HFFc6 (cell line): Measurements from ENCODE around the gene KRT13. TPM values are rescaled to one million over a fixed set of nuclear protein-coding genes. Genes with fewer than 3 reads are reported as not detected.
A peak's percentile ranks its signal among the peaks of the same experiment; 100 is the strongest.
"Not testable (repeated sequence)": the region's sequence is repeated elsewhere in the genome, so short reads cannot be mapped to it uniquely, and the experiment has no call there.

Experiments
- DNase-seq: peaks from one replicate; pipeline ENCODE4 v3.0.0-alpha.2; 2018
- H3K27ac Mint-ChIP-seq: 2 replicates; pipeline ENCODE4 v1.8.0; 2020; ENCODE audit warnings: mild to moderate bottlenecking, mixed read lengths
- H3K27me3 Mint-ChIP-seq: 2 replicates; pipeline ENCODE4 v1.8.0; 2021; ENCODE audit warnings: mild to moderate bottlenecking, moderate library complexity, mixed read lengths; ENCODE audit not compliant: insufficient read depth
- H3K36me3 Mint-ChIP-seq: 2 replicates; pipeline ENCODE4 v1.8.0; 2021; ENCODE audit warnings: low read depth, mixed read lengths
- H3K4me1 Mint-ChIP-seq: 2 replicates; pipeline ENCODE4 v1.8.0; 2020; ENCODE audit warnings: low read depth, mixed read lengths
- H3K4me3 Mint-ChIP-seq: 2 replicates; pipeline ENCODE4 v1.8.0; 2020; ENCODE audit warnings: mild to moderate bottlenecking, moderate library complexity, mixed read lengths
- H3K9me3 Mint-ChIP-seq: 2 replicates; pipeline ENCODE4 v1.8.0; 2020; ENCODE audit warnings: mild to moderate bottlenecking, mixed read lengths
- total RNA-seq, 6 experiments: library from RNA; stranded (reverse); fragmentation: NEBNext Ultra II Directional; extraction: Animal tissue kit (Norgen Biotek cat#: 25700); gene quantifications; 2 replicates in 1 of 6; 3 replicates in 5 of 6; pipeline ENCODE4 v1.2.3, GENCODE V29; 2021
- TF ChIP-seq, protein P1 (sequence below): fragments of 200-600 bp; sonication (generic); IDR thresholded peaks from 2 replicates; pipeline ENCODE4 v1.5.0; 2021; ENCODE audit warnings: antibody characterized with exemption, mild to moderate bottlenecking

Gene KRT13
- total RNA-seq, 6 experiments from 2014 or later = not detected

DNA sequence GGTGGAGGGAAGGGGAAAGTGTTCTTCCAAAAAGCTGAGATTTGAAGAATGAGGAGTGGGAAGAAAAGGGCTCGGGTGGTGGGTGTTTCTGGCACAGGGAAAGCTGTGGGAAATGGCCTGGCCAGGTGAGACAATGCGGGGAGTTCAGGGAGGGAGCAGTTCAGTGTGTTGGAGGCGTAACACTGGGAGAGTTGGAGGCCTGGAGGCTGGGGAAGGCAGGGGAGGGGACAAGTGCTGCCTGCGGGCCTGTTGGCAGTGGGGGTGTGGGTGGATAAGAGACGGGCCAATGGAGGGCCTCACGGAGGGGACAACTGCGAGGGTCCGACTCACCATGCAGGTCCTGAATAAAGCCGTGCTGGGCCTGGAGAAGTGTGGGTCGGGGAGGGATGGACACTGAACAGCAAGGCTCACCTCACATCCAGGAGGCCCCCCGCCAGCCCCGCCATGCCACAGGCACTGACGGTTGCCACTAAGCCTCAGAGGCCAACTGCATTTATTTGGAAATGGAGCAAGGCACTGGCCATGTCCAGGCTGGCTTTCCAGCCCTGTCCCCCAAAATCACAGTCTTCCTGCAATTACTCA lies 40.5 kb upstream of the KRT13 start:
- H3K4me1 Mint-ChIP-seq = peaks cover 38% of the 10 kb centered on the region
- H3K27ac Mint-ChIP-seq = no peak overlapping the region
- DNase-seq = no peak
- H3K9me3 Mint-ChIP-seq = peaks cover 8% of the 10 kb centered on the region
- H3K36me3 Mint-ChIP-seq = peaks cover 15% of the 10 kb centered on the region
- H3K4me3 Mint-ChIP-seq = no peak overlapping the region
- TF ChIP-seq, protein P1, sequence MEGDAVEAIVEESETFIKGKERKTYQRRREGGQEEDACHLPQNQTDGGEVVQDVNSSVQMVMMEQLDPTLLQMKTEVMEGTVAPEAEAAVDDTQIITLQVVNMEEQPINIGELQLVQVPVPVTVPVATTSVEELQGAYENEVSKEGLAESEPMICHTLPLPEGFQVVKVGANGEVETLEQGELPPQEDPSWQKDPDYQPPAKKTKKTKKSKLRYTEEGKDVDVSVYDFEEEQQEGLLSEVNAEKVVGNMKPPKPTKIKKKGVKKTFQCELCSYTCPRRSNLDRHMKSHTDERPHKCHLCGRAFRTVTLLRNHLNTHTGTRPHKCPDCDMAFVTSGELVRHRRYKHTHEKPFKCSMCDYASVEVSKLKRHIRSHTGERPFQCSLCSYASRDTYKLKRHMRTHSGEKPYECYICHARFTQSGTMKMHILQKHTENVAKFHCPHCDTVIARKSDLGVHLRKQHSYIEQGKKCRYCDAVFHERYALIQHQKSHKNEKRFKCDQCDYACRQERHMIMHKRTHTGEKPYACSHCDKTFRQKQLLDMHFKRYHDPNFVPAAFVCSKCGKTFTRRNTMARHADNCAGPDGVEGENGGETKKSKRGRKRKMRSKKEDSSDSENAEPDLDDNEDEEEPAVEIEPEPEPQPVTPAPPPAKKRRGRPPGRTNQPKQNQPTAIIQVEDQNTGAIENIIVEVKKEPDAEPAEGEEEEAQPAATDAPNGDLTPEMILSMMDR = no peak
- H3K27me3 Mint-ChIP-seq = peaks cover 6% of the 10 kb centered on the region; the same call in 1 of the 2 replicates

DNA sequence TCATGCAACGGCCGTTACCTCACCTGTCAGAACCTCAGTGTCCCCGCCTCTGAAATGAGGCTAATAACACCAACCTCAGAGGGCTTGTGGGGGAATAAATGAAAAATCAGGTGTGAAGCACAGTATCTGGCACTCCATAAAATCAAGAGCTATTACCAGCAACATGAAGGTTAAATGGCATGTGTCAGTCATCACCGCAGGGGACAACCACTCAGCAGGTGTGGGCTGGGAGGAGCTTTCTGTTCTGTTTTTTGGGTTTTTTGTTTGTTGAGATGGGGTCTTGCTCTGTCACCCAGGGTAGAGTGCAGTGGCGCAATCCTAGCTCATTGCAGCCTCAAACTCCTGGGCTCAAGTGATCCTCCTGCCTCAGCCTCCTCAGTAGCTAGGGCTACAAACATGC lies 39.5 kb upstream of the KRT13 start:
- DNase-seq = no peak
- Mint-ChIP-seq H3K36me3 (peaks cover 15% of the 10 kb centered on the region), H3K4me3 (no peak overlapping the region), H3K9me3 (peaks cover 8% of the 10 kb centered on the region), H3K4me1 (peaks cover 37% of the 10 kb centered on the region), H3K27ac (no peak overlapping the region), H3K27me3 (peaks cover 6% of the 10 kb centered on the region)
- TF ChIP-seq, protein P1 = no peak

DNA sequence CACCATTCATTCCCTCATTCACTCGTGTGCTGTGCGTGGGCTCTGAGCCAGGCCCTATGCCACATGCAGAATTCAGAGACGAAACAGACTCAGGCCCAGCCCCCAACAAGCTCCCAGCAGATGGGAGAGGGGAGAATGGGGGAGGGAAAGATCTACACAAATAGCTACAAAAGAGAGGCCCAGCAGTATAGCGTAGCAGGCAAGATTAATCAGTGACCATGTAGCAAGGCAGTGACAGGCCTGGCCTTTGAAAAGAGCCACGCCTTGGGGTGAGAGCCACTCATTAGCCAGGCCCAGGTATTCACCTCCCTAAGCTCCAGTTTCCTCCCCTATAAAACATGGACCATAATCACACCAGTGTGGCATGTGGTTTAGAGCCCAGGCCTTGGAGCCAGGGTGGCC lies 39.1 kb upstream of the KRT13 start:
- H3K27me3 Mint-ChIP-seq = peaks cover 6% of the 10 kb centered on the region
- H3K4me1 Mint-ChIP-seq = peaks cover 33% of the 10 kb centered on the region
- 0 out of 2 replicates have a peak overlapping the region, but pooled peaks have one; percentile 12 for H3K27ac Mint-ChIP-seq
- TF ChIP-seq, protein P1 = no peak
- no peak overlapping the region for H3K4me3 Mint-ChIP-seq
- peaks cover 8% of the 10 kb centered on the region for H3K9me3 Mint-ChIP-seq
- H3K36me3 Mint-ChIP-seq = peaks cover 15% of the 10 kb centered on the region
- DNase-seq = no peak

DNA sequence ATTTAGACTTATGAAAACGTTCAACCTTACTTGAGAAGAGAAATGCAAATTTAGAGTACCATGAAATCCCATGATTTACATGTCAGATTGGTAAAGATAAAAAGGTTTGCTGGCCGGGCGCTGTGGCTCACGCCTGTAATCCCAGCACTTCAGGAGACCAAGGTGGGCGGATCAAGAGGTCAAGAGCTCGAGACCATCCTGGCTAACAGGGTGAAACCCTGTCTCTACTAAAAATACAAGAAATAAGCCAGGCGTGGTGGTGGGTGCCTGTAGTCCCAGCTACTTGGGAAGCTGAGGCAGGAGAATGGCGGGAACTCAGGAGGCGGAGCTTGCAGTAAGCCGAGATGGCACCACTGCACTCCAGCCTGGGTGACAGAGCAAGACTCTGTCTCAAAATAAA lies 37.4 kb upstream of the KRT13 start:
- H3K36me3 Mint-ChIP-seq = peaks cover 15% of the 10 kb centered on the region
- H3K4me3 Mint-ChIP-seq, DNase-seq, H3K27ac Mint-ChIP-seq, H3K9me3 Mint-ChIP-seq, H3K27me3 Mint-ChIP-seq: not testable (repeated sequence)
- peaks cover 33% of the 10 kb centered on the region for H3K4me1 Mint-ChIP-seq

DNA sequence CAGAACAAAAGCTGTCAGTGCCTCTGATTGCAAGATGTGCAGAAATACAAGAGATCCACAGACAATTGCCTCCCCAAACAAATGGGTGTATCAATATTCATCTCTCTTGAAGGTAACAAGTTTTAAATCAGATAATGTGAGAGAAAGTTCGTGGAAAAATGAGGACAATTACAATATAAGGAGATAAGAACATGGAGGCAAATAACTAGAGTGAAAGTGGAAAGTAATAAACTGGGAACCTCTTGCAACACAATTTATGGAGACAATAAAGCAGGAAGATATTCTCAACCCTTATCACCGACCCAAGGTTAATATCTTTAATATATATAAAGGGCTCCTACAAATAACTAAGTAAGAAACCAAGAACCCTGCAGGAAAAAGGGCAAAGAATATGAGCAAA lies 36.9 kb upstream of the KRT13 start:
- Mint-ChIP-seq H3K27me3 (peaks cover 4% of the 10 kb centered on the region), H3K4me3 (no peak overlapping the region), H3K27ac (no peak overlapping the region), H3K36me3 (peaks cover 11% of the 10 kb centered on the region), H3K9me3 (peaks cover 5% of the 10 kb centered on the region), H3K4me1 (peaks cover 33% of the 10 kb centered on the region)
- no peak for DNase-seq
- TF ChIP-seq, protein P1 = no peak

DNA sequence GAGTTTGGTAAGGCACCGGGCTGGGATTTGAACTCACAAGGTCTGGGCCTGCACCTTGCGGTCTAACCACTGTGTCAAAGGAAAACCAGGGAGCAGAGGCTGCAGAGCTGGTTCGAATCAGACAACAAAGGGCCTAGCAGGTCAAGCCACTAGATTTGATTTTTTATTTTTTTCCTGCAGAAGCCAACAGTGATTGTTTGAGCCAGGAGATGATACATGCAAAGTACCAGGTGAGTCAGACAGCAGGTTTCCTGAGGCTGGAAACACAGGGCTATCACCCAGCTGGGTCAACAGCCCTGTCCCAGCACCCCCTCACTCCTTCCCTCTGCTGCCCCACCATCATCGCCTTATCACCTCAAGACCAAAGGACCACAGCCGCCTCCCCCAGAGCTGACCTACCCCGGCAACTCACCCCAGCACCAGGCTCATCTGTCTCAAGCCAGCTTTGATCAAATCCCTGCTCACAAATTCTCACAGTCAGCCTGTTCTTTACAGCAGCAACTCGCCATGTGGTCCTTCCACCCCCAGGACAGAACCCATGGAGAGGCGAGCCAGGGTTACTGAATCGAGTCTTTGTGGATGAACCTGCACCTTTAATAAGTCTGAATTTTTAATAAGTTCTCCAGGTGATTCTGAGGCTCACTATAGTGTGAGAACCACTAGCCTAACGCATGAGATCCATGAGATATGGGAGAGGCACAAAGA lies 35.7 kb upstream of the KRT13 start:
- H3K27ac Mint-ChIP-seq = no peak overlapping the region
- no peak for DNase-seq
- H3K4me1 Mint-ChIP-seq = peaks cover 38% of the 10 kb centered on the region
- no peaks in the 10 kb centered on the region for H3K9me3 Mint-ChIP-seq
- TF ChIP-seq, protein P1 = no peak
- H3K4me3 Mint-ChIP-seq = no peak overlapping the region
- no peaks in the 10 kb centered on the region for H3K36me3 Mint-ChIP-seq
- peaks cover 3% of the 10 kb centered on the region for H3K27me3 Mint-ChIP-seq
